Measurements from ENCODE around the gene MUC4.
A peak's percentile ranks its signal among the peaks of the same experiment; 100 is the strongest.
"Not testable (repeated sequence)": the region's sequence is repeated elsewhere in the genome, so short reads cannot be mapped to it uniquely, and the experiment has no call there.

Gene MUC4

DNA sequence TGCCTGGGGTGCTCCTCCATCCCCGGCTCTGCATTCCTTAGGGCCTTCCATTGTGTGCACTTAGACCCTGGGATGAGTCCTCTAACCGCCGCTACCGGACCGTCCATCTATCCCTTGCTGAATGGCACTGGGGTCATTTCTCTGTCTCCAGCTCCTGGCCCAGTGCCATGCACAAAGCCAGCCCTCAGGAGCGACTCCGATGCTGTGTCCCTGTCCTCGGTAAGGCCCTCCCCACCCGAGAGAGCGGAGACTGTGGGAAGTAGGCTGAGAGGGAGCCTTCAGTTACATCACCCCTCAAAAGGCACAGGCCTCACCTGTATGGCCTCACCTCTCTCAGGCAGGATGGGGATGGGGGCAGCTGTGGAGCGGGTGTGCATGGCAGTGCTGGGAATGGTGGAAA lies 33.8 kb downstream of the MUC4 start:
- no peak for DNase-seq

DNA sequence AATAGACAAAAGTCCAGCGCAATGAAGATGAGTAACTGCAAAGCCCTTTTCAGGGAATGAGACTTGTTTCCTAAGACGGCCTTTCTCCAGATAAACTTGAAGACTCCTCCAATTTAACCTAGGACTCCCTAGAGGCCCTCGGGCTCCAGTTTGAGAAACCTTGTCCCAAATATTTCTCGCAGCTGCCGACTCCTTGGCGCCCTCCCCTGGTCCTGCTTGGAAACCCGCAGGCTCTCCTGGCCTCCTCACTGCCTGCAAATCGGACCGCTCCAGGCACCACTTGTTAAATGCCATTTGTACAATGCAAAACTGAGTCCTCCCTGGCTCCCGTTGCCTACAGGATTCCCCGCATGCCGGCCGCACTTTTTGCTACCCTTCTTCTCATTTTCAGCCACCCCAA lies 36.8 kb downstream of the MUC4 start:
- DNase-seq: peak; percentile 45

DNA sequence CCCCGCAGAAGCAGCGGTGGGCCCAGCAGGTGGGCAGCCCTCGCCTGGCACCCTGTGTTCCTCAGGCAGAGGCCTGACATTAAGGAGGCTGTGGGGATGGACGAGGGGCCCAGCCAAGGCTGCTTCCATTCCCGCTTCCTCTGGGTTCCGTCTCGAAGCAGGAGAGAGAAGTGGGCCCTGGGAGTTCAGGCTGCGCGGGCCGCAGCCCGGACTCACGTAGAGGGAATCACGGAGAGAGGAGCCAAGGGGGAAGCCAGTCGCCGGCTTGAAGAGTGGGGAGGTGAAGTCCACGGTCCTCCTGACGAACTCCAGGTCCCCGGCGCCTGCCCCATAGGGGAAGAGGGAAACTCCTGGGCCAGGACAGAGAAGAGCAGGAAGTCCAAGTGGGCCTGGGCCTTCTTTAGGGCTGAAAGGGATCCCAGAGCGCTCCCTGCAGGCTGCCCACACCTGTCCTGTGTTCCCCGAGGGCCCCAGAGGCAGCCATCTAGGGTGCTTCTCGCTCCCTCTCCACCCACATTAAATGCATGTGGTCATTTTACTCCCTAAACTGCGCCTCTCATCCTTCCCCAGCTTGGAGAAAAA lies 37.7 kb downstream of the MUC4 start:
- DNase-seq: no peak

- DNase-seq: no peak
Observed at GRCh38 chr3:195771646-195772300, 40.0 kb downstream of the MUC4 start.

- not testable (repeated sequence) for DNase-seq
Observed at GRCh38 chr3:195770841-195771645, 40.7 kb downstream of the MUC4 start.

DNA sequence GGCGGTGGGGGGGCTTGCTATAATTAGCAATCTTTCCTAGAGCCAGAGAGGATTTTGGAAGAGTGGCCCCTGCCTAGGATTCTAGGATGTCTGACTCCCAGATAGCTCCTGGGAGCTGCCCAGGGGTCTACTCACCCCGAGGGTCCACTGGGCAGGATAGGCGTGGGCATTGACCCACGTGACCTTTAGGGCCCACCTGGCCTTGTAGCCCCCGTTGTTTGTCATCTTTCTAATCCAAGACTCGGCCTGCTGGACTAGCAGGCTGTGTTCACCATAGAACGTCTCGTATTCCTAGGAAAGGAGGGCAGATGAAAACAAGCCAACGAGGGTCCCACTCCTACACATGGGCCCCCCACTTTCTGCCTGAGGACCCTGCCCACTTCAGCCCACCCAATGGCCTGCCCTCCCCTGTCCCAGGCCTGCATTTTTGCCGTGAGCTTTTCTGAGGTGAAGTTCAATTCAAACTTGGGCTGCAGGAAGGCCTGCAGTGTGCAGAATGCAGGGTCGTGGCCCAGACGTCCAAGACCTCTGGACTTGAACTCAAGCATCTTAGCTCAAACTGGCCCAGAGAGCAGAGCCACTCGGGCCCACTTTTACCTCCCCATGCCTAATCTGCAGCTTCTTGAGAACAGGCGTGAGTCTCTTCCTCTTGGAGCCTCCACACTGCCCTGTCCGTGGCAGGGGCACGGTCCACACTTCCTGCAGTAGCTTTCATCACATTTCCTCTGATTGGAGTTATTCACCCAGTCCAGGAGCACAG lies 41.5 kb downstream of the MUC4 start:
- no peak for DNase-seq

GRCh38 chr3:195769551-195769950 lies 42.2 kb downstream of the MUC4 start:
- no peak for DNase-seq

GRCh38 chr3:195768831-195769303 lies 42.9 kb downstream of the MUC4 start:
- DNase-seq: no peak

DNA sequence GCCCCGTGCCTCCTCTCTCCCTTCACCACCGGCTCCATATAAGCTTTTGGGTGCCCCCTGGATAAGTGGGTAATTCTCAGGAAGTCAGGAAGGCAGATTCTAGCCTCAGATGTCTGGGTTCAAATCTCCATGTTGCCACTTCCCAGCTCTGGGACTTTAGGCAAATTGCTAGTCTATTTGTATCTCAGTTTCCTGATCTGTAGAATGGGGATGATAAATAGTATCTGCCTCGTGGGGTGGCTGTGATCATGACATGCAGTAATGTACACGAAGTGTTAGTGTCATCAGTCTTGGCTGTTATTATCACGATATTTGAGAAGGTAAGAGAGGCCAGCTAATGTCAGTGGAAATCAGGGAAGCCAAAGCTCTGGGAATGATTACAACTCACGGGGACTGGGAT lies 43.3 kb downstream of the MUC4 start:
- DNase-seq: no peak

DNA sequence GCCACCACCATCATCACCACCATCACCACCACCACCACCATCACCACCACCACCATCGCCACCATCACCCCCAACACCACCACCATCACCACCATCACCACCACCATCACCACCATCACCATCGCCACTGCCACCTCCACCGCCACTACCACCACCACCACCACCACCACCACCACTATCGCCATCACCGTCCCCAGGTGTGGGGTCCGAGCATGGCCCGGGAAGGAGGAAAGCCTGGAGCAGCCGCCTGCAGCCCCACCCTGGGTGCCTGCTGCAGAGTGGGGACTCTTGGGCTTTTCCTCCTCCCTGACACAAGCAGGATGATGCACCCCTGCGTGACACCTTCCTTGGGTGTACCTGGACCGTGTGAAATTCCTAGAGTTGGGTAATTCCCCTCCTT lies 43.9 kb downstream of the MUC4 start:
- no peak for DNase-seq

DNA sequence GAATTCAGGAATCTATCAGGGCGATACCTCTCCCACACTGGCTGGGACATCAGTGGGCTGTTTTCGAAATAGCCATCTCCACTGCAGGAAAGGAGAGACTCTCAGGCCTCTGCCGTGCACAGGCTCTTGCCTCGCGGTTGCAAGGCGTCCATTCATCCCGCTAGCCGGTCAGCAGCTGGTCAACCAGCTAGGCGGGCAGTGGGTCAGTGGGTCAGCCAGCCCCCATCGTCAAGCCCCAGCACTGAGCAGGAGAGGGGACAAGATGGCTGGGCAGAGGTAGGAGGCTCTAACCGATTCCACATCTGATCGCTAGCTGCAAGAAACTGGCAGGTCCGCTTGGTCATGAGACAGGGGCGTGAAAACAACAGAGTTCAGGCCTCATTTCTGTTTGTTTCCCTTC lies 45.1 kb downstream of the MUC4 start:
- DNase-seq: no peak

DNA sequence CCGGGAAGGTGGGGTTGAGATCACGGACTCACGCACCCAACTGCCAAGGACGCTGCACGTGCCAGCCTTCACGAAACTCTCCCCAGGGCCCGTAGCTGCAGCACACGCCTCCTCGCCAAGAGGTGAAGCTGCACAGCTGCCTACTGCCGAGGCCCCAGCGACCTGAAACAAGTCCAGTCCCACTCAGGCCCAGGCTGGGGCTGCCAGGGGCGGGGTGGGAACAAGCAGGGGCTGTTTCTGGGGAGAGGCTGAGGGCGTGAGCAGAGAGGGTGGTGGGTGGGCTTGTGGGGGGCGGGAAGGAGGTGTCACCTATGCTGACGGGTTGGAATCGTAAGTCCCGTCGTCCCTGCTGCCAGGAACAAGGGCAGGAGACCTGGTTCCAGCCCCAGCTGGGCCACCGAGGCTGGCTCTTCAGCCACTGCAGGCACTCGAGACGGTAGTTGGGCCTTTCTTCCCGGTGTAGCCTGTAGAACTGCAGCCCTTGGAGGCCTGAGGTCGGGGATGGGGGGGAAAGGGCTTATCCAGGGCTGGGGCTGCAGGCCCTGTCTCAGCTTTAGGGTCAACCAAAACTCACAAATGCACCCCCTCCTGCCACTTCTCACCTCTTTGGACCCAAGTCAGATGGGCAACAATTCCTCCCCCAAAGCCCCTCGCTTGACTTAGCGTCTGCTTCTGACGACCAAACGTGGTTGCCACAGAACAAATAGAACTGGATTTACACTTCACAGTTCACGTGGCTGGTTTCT lies 46.6 kb downstream of the MUC4 start:
- no peak for DNase-seq

DNA sequence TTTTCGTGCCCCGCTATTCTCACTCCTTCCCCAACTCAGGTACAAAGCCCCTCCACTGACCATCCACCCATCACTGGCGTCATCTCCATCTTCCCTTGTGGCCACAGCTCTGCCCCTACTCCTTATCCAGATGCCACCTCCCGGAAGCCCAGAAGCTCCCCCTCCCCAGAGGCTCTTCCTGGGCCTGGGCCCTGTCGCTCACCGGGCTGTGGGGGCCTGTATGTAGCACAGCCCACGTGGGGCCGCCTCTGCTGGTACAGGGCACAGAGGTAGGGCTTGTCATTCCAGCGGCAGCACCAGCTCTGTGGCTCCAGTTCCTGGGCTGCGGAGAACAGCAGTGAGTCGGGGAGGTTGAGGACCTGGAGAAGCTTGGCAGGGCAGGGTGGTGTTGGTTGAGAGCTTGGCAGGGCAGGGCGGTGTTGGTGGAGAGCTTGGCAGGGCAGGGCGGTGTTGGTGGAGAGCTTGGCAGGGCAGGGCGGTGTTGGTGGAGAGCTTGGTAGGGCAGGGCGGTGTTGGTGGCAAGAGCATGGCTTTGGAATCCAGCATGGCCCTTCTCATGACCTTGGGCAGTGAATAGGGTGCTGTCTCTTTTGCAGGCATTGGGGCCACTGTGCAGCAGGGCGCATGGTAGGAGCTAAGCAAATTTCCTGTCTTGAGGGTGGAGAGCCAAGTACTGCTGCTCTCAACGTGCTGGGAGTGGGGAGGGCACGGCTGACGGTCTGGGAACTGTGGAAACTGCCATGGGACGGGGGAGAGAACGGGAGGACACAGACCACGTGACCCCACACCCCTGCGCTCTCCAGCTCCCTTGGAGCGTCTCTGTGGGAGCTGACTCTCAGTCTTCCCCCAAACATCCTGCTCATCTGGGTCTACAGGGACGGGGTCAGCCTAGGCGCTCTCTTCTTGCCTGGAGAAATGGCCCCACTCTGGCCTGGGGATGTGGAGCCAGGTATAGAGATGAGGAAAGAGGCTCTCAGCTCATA lies 47.6 kb downstream of the MUC4 start:
- DNase-seq: no peak

DNA sequence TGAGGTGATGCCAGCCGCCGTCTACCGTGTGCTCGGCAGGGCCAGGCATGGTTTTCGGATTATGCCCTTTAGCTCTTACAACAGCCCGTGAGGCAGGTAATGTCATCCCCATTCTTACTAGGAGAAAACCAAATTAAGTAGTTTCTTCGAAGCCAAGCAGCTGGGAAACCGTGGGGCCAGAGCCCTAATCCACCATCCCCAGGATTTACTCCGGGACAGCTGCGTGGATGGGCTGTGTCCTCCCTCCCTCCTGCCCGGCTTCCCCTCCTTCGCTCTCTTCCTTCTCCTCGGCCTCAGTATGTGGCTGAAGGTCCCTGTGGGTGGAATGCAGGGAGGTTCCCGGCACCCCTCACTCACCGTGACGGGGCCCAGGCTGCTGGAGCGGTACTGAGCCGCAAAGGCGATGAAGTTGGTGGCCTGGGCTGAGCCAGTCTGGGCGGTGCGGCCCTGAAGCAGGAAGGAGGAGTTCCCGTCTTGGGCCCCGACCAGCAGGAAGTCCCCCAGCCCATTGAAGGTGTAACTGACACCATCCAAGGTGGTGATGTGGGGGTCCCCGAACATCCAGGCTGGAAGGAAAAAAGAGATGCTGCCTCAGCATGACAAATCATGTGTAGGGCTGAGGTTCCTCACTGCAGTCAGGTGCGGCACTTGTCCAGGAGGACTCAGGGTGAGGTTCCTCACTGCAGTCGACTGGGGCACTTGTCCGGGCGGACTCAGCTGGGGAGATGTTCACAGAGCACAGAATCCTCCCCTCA lies 48.5 kb downstream of the MUC4 start:
- no peak for DNase-seq

DNA sequence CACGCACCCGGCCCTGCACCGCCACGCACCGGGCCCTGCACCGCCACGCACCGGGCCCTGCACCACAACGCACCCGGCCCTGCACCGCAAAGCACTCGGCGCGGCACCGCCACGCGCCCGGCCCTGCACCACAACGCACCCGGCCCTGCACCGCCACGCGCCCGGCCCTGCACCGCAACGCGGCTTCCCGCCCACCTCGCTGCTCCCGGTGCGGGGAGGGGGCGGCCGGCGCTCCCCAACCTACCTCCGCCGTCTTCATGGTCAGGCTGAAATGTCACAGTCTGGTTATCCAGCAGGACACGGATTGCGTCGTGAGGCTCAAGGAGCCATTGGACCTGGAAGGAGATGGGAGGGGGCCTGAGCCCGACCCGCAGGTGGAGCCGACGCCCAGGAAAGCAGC lies 49.1 kb downstream of the MUC4 start:
- no peak for DNase-seq

GRCh38 chr3:195762249-195762585 lies 49.5 kb downstream of the MUC4 start:
- DNase-seq: no peak

- DNase-seq: no peak
Observed at GRCh38 chr3:195761567-195762248, 50.0 kb downstream of the MUC4 start.

DNA sequence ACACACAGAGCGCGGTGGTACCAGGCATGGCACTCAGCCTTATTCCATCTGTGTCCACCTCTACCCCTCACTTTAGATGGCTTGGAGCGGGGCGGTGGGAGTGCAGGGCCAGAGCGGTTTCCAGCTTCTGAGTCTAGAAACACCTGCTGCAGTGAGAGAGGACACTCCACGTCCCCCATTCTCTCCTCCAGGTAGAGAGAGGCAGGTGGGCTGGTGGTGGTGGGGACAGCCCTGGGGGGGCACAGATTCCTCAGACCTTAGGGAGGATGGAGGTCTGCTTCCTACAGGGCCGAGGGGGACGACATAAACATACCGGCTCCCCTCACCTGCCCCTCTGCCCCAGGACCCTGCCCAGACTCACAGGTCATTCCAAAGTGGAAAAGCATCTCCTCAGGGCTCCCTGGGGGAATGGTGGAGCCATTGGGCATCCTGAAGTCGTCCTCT lies 50.6 kb downstream of the MUC4 start:
- no peak for DNase-seq

GRCh38 chr3:195760345-195761122 lies 51.2 kb downstream of the MUC4 start:
- no peak for DNase-seq
